A673 (cell line): Measurements from ENCODE around the gene KIFC3.

Source experiments
- EZH2 ChIP-seq: fragments of 200-600 bp; sonication (generic); IDR thresholded peaks from 2 replicates; pipeline ENCODE4 v1.6.1; 2017; ENCODE audit warnings: borderline replicate concordance, low read depth, mild to moderate bottlenecking, mixed read lengths, antibody characterized with exemption, low read length; ENCODE audit not compliant: poor library complexity, severe bottlenecking
- TF ChIP-seq, protein P1 (sequence below): fragments of 300-800, 200-600 bp; sonication (generic); conservative IDR thresholded peaks from 2 replicates; pipeline ENCODE4 v1.5.1; 2017; ENCODE audit warnings: low read depth, mild to moderate bottlenecking, antibody characterized with exemption, low read length, moderate library complexity, mixed read lengths

DNA sequence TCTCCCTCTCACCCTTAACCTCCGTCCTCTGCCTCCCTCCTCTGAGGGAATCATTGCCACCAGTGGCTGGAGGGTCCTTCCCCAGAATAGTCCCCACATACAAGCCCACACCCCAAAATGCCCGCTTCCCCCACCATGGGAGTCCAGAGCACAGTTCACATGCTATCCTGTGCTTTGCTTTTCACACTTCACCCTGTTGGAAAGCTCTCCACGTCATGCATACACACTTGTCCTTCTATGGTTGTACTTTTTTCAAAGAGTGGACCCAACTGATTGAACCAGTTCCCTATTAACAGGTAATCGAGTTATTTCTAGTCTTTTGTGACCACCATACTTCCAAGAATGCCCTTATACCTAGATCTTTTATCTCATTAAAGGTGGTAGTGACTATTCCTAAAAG lies 23.8 kb upstream of the KIFC3 start:
- TF ChIP-seq, protein P1, sequence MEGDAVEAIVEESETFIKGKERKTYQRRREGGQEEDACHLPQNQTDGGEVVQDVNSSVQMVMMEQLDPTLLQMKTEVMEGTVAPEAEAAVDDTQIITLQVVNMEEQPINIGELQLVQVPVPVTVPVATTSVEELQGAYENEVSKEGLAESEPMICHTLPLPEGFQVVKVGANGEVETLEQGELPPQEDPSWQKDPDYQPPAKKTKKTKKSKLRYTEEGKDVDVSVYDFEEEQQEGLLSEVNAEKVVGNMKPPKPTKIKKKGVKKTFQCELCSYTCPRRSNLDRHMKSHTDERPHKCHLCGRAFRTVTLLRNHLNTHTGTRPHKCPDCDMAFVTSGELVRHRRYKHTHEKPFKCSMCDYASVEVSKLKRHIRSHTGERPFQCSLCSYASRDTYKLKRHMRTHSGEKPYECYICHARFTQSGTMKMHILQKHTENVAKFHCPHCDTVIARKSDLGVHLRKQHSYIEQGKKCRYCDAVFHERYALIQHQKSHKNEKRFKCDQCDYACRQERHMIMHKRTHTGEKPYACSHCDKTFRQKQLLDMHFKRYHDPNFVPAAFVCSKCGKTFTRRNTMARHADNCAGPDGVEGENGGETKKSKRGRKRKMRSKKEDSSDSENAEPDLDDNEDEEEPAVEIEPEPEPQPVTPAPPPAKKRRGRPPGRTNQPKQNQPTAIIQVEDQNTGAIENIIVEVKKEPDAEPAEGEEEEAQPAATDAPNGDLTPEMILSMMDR, result no peak
- no peak for TF ChIP-seq EZH2
